NCI-H2227 (cell line): ENCODE data around the gene GPR68.
"Not testable (repeated sequence)": the region's sequence is repeated elsewhere in the genome, so short reads cannot be mapped to it uniquely, and the experiment has no call there.

Source experiments
- DNase-seq: peaks from one replicate; lab custom pipeline; 2025; ENCODE audit not compliant: unreplicated experiment; lab: John Stamatoyannopoulos, UW

Gene GPR68

DNA sequence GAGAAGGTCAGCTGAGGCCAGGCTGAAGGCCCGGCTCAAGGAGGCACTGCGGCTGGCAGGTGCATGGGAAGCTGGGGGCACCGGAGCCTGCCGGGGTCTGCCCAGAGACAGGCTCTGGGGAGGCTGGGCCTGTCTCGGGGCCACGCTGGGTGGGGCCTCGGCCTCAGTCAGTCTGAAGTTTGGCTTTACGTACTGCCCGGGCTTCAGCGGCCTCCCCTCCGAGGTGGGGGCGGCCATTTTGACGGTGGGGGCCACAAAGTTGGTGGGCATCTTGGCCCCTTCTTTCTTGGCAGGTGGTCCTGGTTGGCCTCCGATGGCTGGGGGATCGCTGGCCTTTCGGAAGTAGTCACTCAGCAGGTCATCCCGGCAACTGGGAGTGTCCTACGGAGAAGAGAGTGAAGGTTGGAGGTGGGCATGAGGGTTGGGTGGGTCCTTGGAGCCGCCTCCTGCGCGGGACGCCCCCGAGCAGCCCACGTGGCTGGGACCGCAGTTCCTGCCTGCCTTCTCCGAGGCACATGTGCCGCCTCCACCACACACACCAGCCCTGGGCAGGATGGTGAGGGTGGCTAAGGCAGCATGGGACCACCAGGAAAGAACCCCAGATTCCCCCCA lies 28.9 kb upstream of the GPR68 start:
- no peak for DNase-seq

DNA sequence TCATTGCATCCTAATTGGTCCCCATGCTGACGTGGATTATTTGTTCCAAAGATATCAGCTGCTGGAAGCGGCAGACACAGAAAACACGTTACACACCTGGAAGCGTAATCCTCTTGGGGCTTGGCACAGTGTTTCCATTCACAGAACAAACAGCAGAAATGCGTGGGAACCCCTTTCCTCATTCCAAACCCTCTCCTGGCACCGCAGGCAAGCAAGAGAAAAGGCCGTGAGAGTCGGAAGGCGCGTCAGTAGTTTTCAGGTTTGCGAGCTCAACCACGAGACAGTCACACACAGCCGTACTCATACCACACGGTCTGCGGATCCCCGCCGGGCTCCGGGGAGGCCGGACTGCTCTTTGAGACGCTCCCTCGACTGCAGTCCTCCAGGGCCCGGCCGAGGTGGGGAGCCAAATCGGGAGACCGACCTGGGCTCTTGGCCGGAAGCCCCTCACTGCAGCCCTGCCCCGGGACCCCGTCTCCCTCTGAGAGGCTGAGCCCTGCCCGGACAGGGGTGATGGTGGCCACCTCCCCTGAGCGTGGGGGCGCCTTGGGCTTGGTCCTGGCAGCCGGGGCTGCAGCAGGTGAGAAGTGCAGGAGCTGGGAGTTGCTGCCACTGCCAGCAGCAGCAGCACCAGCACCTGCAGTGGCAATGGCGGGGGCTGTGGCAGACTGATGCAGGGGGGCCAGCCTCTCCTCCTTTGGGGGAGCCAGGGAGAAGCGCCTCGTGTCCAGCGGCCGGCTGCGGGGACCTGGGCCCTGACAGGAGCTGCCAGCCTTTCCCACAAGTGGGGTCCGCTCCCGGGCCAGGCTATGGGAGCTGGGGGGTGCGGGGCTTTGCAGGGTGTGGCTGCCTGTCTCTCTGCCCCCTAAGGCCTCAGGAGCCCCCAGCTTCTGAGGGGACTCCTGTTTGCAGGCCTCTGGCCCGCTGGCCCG lies 28.1 kb upstream of the GPR68 start:
- DNase-seq = no peak

DNA sequence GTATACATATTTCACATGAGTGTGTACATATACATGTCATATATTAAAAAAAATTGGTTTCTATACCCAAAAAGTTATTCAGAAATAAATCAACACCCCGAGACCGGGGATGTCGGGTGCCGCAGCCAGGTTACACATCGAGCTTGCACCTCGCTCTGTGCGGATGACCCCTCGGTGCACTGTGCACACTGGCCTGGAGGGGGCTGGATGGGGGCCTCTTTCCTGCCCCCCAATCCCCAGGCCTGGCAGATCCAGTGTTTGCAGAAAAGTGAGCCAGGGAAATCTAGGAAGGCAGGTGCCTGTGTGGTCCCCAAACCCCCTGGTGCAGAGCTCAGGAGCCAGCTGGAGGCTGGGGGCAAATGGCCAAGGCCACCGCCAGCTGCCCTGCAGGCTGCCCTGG lies 27.1 kb upstream of the GPR68 start:
- no peak for DNase-seq

DNA sequence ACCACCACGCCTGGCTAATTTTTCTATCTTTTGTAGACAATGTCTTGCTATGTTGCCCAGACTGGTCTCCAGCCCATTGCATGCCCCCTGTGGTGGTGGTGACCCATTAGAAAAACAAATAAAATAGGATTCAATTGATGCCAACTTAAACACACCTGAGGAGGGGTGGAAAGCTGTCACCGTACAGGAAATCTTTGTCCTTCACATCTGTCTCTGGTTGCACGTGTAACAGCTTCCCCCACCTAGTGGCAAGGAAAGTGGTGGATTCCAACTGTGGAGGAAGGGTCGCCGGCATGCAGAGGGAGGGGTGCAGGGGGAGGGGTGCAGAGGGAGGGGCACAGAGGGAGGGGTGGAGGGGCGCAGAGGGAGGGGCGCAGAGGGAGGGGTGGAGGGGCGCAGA lies 26.1 kb upstream of the GPR68 start:
- DNase-seq = no peak

GRCh38 chr14:91270188-91270587 lies 25.7 kb upstream of the GPR68 start:
- no peak for DNase-seq

GRCh38 chr14:91269076-91269991 lies 24.8 kb upstream of the GPR68 start:
- DNase-seq = no peak

DNA sequence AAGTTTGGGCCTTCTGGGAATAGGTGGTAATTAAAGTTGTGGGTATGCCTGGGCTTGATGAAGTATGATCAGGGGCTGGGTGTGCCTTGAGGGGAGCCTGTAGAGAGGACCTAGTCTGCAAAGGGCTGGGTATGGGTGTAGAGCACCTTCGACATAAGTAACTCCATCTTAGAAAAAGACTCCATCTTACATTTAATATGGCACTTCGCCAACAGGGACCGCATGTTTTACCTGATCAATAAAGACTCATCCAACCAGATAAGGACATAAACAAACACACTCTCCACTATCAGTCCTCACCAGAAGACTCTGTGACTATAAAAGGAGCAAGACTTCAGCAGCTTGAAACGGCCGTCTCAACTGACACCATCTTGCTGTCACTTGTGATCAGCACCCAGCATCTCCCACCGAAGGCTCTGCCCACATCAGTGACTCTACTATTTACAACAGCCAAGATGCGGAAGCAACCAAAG lies 23.5 kb upstream of the GPR68 start:
- DNase-seq = no peak

- not testable (repeated sequence) for DNase-seq
Measured at GRCh38 chr14:91266276-91266675, 21.8 kb upstream of the GPR68 start.

DNA sequence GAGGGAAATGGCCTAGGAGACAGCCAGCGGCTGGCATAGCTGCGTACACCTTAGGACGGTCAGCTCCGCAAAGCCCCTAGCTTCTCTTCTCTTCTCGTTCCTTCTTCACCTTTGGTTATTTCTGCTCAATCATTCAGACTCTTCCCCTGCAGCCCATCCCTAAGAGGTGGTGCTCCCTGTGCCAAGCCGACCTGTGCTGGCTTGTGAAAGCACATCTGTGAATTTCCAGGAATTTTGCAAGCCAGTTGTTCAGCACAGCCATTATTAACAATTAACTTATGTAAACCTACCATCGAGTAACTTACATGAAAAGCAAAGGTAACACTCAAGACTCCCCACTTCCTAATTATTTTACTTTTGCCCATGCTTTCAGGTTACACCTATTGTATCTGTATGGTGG lies 20.9 kb upstream of the GPR68 start:
- no peak for DNase-seq

DNA sequence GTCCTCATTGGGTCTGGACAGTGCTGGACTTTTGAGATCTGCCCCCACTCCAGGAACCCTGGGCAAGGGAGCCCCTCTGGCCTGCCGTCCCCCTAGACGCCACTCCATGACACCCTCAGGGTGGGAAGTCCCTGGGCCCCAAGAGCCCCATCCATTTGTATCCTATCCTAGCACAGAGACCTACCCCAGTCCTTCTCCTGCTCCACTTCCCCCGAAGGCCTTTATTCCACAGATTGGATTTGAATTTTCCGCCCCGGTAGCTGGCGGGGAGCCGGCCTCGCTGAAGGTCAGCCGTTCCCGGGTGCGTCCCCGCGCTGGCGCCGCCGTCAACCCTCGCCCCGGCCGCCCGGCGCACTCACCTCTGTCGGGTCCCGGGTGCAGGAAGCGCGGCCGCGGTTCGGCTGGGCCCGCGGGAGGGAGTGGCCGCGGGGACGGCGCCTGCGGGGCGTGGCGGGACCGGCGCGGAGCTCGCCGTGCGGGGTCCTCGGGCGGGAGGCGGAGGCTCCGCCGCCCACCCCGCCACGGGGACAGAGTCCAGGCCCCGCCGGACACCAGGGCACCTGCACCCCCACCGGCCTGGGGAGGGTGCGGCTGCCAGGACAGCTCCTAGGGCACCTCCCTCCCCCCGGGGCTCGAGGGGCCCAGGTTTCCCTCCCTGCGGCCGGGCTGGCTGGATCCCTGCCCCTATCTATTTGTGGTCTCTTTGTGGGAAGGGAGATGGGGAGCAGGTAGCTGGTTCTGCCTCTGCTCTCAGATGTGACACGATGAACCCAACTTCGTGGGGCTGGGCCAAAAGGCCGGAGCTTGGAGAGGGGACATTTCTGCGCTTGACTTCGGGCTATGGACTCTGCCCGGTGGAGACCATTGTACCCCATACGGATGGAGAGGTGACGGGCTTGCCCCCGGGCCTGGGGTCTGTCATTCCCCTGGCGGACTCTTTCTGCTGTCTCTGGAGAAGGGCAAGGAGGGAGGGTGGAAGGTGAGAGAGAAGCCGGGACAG lies 19.9 kb upstream of the GPR68 start:
- DNase-seq = peak; percentile 15

GRCh38 chr14:91263329-91263728 lies 18.8 kb upstream of the GPR68 start:
- no peak for DNase-seq

DNA sequence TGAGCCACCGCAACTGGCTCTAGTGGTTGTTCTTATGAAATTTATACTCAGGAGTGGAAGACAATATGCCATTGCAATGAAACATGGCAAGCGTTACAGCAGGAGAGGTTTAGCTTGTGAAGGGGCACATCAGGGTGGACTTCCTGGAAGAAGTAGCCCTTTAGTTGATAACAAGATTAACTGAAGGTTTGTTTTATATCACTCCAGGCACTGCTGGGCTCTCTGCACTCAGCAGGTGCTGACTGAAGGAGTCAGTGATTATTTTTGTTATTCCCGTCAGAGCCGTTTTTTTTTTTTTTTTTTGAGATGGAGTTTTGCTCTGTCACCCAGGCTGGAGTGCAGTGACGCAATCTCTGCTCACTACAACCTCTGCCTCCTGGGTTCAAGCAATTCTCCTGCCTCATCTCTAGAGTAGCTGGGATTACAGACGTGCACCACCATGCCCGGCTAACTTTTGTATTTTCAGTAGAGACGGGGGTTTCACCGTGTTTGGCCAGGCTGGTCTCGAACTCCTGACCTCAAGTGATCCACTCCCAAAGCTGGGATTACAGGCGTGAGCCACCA lies 17.6 kb upstream of the GPR68 start:
- no peak for DNase-seq

DNA sequence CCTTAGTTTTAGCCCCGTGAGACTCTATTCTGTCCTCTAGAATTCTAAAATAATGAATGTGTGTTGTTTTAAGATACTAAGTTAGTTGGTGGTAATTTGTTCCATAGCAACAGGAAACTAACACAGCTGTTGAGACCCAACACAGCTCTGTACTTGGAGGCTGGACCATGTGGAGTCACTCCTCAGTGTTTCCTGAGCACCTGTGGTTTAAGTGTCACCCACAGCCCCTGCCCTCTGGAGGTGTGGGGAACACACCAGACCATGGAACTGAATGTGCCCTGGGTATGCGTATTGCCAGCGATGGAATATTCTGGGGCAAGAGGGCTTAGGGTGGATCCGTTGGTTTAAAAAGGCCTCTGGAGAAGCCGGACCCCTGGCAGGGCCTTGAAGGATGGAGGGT lies 16.6 kb upstream of the GPR68 start:
- no peak for DNase-seq

DNA sequence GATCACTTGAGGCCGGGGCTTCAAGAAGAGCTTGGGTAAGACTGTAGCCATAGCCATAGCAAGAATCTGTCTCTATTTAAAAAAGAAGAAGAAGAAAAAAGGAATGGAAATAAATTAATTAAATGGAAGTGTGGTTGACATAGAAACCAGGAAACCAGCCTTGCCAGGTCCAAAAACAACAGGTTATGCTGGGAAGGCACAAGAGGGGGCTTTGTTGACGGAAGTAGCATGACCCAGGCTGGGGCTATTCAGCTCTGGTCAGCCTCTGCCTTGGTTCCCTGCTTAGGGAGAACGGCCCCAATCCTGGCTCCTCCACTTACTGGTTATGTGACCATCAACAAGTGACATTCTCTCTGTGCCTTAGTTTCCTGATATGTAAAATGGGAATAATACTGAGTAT lies 14.4 kb upstream of the GPR68 start:
- no peak for DNase-seq

- no peak for DNase-seq
Measured at GRCh38 chr14:91258011-91258618, 13.6 kb upstream of the GPR68 start.

DNA sequence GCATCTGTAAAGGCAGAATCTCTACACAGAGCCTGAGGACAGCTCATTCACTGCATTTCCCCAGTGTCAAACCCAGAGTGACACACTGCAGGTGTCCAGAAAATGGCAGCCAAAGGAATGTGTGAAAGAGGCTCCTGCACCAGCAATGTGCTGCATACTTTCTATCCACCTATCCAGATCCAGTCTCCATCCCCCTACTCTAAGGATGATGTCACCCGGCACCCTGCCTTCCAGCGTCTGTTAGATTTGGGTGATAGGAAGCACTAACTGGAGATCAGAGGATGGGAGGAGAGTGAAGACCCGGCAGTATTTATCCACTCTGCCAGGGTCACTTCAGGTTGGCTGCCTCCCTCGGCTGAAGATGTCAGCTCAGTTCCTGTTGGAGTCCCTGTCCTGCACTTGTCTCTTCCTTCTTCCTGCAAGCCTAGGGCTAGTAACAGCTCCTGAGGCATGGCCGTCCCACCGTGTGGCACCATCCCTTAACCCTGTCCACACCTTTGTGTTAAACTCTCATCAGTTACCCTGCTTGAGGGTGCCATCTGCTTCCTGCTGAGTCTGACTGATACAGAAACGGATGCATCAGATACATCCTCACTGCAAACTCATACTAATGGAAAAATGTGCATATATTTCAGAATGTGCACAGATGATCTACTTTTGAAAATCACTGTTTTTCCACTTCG lies 13.0 kb upstream of the GPR68 start:
- DNase-seq = peak; percentile 36

DNA sequence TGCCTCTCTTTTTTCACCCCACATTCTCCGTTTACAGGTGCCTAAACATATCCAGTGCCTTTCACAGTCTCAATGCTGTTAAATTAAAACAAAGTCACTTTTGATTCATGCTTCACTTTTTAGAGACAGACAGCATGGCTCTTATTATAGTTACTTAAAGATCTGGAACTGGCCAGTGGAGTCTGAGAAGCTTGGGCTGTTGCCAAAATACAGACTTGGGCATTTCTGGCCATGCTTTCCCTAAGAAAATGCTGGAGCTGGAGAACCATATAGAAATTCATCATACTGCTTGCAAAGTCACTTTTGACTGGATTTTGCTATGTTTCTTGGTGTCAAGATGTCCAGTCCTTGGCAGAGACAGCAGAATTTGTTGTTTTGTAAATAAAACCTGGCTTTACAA lies 12.2 kb upstream of the GPR68 start:
- DNase-seq = no peak

DNA sequence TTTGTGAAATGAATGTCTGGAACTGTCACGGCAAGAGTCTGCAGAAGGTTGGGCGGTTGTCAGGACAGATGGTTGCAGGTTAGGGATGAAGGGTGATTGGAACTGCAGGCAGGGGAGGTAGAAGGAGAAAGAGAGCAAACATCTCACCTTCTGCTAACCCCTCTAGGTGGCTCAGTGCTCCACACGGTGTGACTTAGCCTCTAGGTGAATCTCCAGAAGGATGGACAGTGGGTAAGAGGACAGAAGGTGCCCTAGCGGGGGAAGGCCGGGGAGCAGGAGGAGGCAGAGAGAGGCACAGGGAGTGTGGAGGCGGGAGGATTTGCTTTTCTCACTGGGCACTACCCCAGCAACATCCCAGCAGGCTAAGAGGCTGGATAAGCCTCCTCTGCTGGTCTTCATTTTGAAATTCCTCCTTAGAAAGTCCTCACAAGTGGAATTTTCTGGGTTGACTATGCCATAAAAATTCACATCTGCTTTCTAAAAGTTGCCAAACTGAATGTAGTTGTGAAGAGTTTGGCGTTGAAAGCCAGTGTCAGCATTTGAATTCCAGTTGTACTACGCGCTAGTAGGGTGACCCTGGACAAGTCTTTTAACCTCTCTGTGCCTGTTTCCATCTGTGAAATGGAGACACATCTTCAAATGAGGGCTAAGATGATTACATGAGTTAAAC lies 10.7 kb upstream of the GPR68 start:
- DNase-seq = no peak
